SKM-1 treated with dmso at 0.1 percent for 144 hours (cell line): Measurements from ENCODE around the gene ANKRD49.
A peak's percentile ranks its signal among the peaks of the same experiment; 100 is the strongest.
"Not testable (repeated sequence)": the region's sequence is repeated elsewhere in the genome, so short reads cannot be mapped to it uniquely, and the experiment has no call there.

ENCODE experiments used
- DNase-seq: peaks from one replicate; lab custom pipeline; 2025; ENCODE audit not compliant: unreplicated experiment; lab: John Stamatoyannopoulos, UW

Gene ANKRD49

GRCh38 chr11:94506513-94506912 is 12.7 kb downstream of the ANKRD49 start:
- DNase-seq: not testable (repeated sequence)

GRCh38 chr11:94507485-94507884 is 13.7 kb downstream of the ANKRD49 start:
- DNase-seq: no peak

GRCh38 chr11:94511932-94512781 is 18.4 kb downstream of the ANKRD49 start, which contains the start of gene C11orf97:
Gene C11orf97, plus strand, starts transcription at chr11:94512461. Its CDS starts 68 bp downstream, at chr11:94512529.
- DNase-seq: peak; percentile 16

- no peak for DNase-seq
Observed at GRCh38 chr11:94513091-94513490, 19.3 kb downstream of the ANKRD49 start.

- DNase-seq: no peak
Observed at GRCh38 chr11:94515398-94515797, 21.6 kb downstream of the ANKRD49 start.

- no peak for DNase-seq
Observed at GRCh38 chr11:94516725-94517124, 22.9 kb downstream of the ANKRD49 start.

- DNase-seq: no peak
Observed at GRCh38 chr11:94518300-94518699, 24.5 kb downstream of the ANKRD49 start.

- peak; percentile 6 for DNase-seq
Observed at GRCh38 chr11:94519478-94520084, 25.8 kb downstream of the ANKRD49 start.

GRCh38 chr11:94521684-94522083 is 27.9 kb downstream of the ANKRD49 start:
- peak; percentile 36 for DNase-seq

- no peak for DNase-seq
Observed at GRCh38 chr11:94524341-94524740, 30.6 kb downstream of the ANKRD49 start.

GRCh38 chr11:94525546-94526324 is 32.0 kb downstream of the ANKRD49 start:
- no peak for DNase-seq

GRCh38 chr11:94526645-94527438 is 33.1 kb downstream of the ANKRD49 start:
- DNase-seq: peak; percentile 56

GRCh38 chr11:94528551-94528950 is 34.8 kb downstream of the ANKRD49 start:
- no peak for DNase-seq

- no peak for DNase-seq
Observed at GRCh38 chr11:94532211-94532610, 38.4 kb downstream of the ANKRD49 start.

GRCh38 chr11:94533206-94533605 is 39.4 kb downstream of the ANKRD49 start:
- DNase-seq: no peak

- peak; percentile 40 for DNase-seq
Observed at GRCh38 chr11:94533696-94534630, 40.2 kb downstream of the ANKRD49 start.

GRCh38 chr11:94536386-94536785 is 42.6 kb downstream of the ANKRD49 start:
- no peak for DNase-seq

GRCh38 chr11:94537031-94537600 is 43.3 kb downstream of the ANKRD49 start:
- DNase-seq: no peak

GRCh38 chr11:94539420-94539819 is 45.6 kb downstream of the ANKRD49 start:
- no peak for DNase-seq
